OCI-M2 (cell line): ENCODE measurements around the gene APC.
"Not testable (repeated sequence)": the region's sequence is repeated elsewhere in the genome, so short reads cannot be mapped to it uniquely, and the experiment has no call there.

Experiments
- DNase-seq: peaks from one replicate; lab custom pipeline; 2025; ENCODE audit not compliant: unreplicated experiment; lab: John Stamatoyannopoulos, UW

Gene APC

GRCh38 chr5:112713206-112713605, 24.5 kb upstream of the APC start:
- DNase-seq: no peak

GRCh38 chr5:112716895-112717294, 20.8 kb upstream of the APC start:
- not testable (repeated sequence) for DNase-seq

GRCh38 chr5:112717506-112718082, 20.1 kb upstream of the APC start:
- no peak for DNase-seq

GRCh38 chr5:112718344-112718743, 19.3 kb upstream of the APC start:
- DNase-seq: no peak

- DNase-seq: no peak
These were observed 17.1 kb upstream of the APC start for GRCh38 chr5:112720576-112720975.

- no peak for DNase-seq
These were observed 12.8 kb upstream of the APC start for GRCh38 chr5:112724901-112725300.

GRCh38 chr5:112729630-112730029, 8.1 kb upstream of the APC start:
- no peak for DNase-seq

- no peak for DNase-seq
These were observed 5.6 kb upstream of the APC start for GRCh38 chr5:112732131-112732530.

- DNase-seq: no peak
These were observed 4.1 kb upstream of the APC start for GRCh38 chr5:112733586-112733985.

- DNase-seq: no peak
These were observed 3.1 kb upstream of the APC start for GRCh38 chr5:112734597-112734996.

GRCh38 chr5:112735702-112736101, 2.0 kb upstream of the APC start:
- DNase-seq: no peak

- DNase-seq: no peak
These were observed 619 bp upstream of the APC start for GRCh38 chr5:112737070-112737462.

- DNase-seq: no peak
These were observed 491 bp downstream of the APC start for GRCh38 chr5:112738191-112738560.

- no peak for DNase-seq
These were observed 4.7 kb downstream of the APC start for GRCh38 chr5:112742424-112742823.

GRCh38 chr5:112743631-112744030, 5.9 kb downstream of the APC start:
- no peak for DNase-seq

- no peak for DNase-seq
These were observed 14.7 kb downstream of the APC start for GRCh38 chr5:112752335-112752734.

GRCh38 chr5:112755703-112756102, 18.0 kb downstream of the APC start:
- no peak for DNase-seq

GRCh38 chr5:112757468-112758208, 20.0 kb downstream of the APC start:
- no peak for DNase-seq

- no peak for DNase-seq
These were observed 21.0 kb downstream of the APC start for GRCh38 chr5:112758676-112759075.

- DNase-seq: no peak
These were observed 24.6 kb downstream of the APC start for GRCh38 chr5:112762113-112762810.

GRCh38 chr5:112763165-112763564, 25.5 kb downstream of the APC start:
- no peak for DNase-seq

- DNase-seq: no peak
These were observed 34.4 kb downstream of the APC start for GRCh38 chr5:112772124-112772523.
